Neuronal stem cell (in vitro differentiated cells): Measurements from ENCODE around the gene LCT.
"Not testable (repeated sequence)": the region's sequence is repeated elsewhere in the genome, so short reads cannot be mapped to it uniquely, and the experiment has no call there.

Source experiments
- DNase-seq: peaks from one replicate; pipeline ENCODE4 v3.0.0-alpha.2; 2013; ENCODE audit warnings: low spot score
- H2AFZ ChIP-seq: one replicate; pipeline ENCODE4 v1.6.1; 2013; ENCODE audit warnings: mild to moderate bottlenecking, low read length, inconsistent platforms
- H2AK5ac ChIP-seq: 2 replicates; pipeline ENCODE4 v1.6.1; 2013; ENCODE audit warnings: low read depth, mild to moderate bottlenecking, inconsistent platforms, low read length, moderate library complexity, mixed read lengths
- H2BK120ac ChIP-seq: 2 replicates; pipeline ENCODE4 v1.6.1; 2013; ENCODE audit warnings: low read depth, mild to moderate bottlenecking, inconsistent platforms, low read length, moderate library complexity, mixed read lengths
- H2BK12ac ChIP-seq: one replicate; pipeline ENCODE4 v1.6.1; 2013; ENCODE audit warnings: low read length, inconsistent platforms
- H2BK15ac ChIP-seq: 2 replicates; pipeline ENCODE4 v1.6.1; 2013; ENCODE audit warnings: mild to moderate bottlenecking, low read length, inconsistent platforms, mixed read lengths
- H2BK5ac ChIP-seq: one replicate; pipeline ENCODE4 v1.6.1; 2013; ENCODE audit warnings: inconsistent platforms, mild to moderate bottlenecking, low read length, moderate library complexity
- H3K14ac ChIP-seq: one replicate; pipeline ENCODE4 v1.6.1; 2013; ENCODE audit warnings: low read length, inconsistent platforms
- H3K18ac ChIP-seq: 2 replicates; pipeline ENCODE4 v1.6.1; 2013; ENCODE audit warnings: low read length, inconsistent platforms
- H3K23ac ChIP-seq: 2 replicates; pipeline ENCODE4 v1.6.1; 2013; ENCODE audit warnings: low read depth, mild to moderate bottlenecking, mixed read lengths, low read length, inconsistent platforms; ENCODE audit not compliant: poor library complexity
- H3K27ac ChIP-seq: replicated peaks from 3 replicates; pipeline ENCODE4 v1.5.1; 2013; ENCODE audit warnings: low read length, inconsistent platforms
- H3K27me3 ChIP-seq, 3 experiments: 2 replicates each; pipeline ENCODE4 v1.6.1; 2013; ENCODE audit warnings: low read length in 3 of 3, mild to moderate bottlenecking in 2 of 3, inconsistent platforms in 1 of 3, low read depth in 1 of 3, mixed read lengths in 1 of 3, moderate library complexity in 1 of 3; ENCODE audit not compliant: control insufficient read depth in 3 of 3, insufficient read depth in 3 of 3
- H3K36me3 ChIP-seq, 2 donors: replicated peaks in 1 of 2; 2 replicates each; pipeline ENCODE4 v1.6.1; 2013; ENCODE audit warnings: low read length in 2 of 2; ENCODE audit not compliant: control insufficient read depth in 2 of 2, insufficient read depth in 2 of 2
- H3K4ac ChIP-seq: 2 replicates; pipeline ENCODE4 v1.6.1; 2013; ENCODE audit warnings: inconsistent platforms, mild to moderate bottlenecking, low read length, moderate library complexity
- H3K4me1 ChIP-seq, 2 donors: 1 replicate in 1 of 2; 2 replicates in 1 of 2; pipeline ENCODE4 v1.6.1; 2013; ENCODE audit warnings: low read length in 2 of 2, low read depth in 1 of 2; ENCODE audit not compliant: control insufficient read depth in 2 of 2, insufficient read depth in 1 of 2
- H3K4me2 ChIP-seq: one replicate; pipeline ENCODE4 v1.6.1; 2013; ENCODE audit warnings: mild to moderate bottlenecking, low read length, inconsistent platforms; ENCODE audit not compliant: insufficient read depth, poor library complexity, severe bottlenecking
- H3K4me3 ChIP-seq, 2 donors: 2 replicates each; pipeline ENCODE4 v1.5.1; 2013; ENCODE audit warnings: low read length in 2 of 2, mild to moderate bottlenecking in 2 of 2, inconsistent platforms in 1 of 2, moderate library complexity in 1 of 2
- H3K79me1 ChIP-seq: one replicate; pipeline ENCODE4 v1.6.1; 2013; ENCODE audit warnings: low read depth, mild to moderate bottlenecking, inconsistent platforms, low read length, moderate library complexity
- H3K9ac ChIP-seq: one replicate; pipeline ENCODE4 v1.6.1; 2013; ENCODE audit warnings: mild to moderate bottlenecking, low read depth, low read length, inconsistent platforms; ENCODE audit not compliant: poor library complexity
- H3K9me3 ChIP-seq, 2 donors: replicated peaks in 1 of 2; 2 replicates each; pipeline versions ENCODE3 to v1.6.1; 2013; ENCODE audit warnings: low read length in 2 of 2, mild to moderate bottlenecking in 2 of 2, inconsistent platforms in 1 of 2, low read depth in 1 of 2, mixed read lengths in 1 of 2, moderate library complexity in 1 of 2; ENCODE audit not compliant: control insufficient read depth in 2 of 2, insufficient read depth in 1 of 2
- H4K8ac ChIP-seq: one replicate; pipeline ENCODE4 v1.6.1; 2013; ENCODE audit warnings: low read depth, mild to moderate bottlenecking, inconsistent platforms, low read length, moderate library complexity
- H4K91ac ChIP-seq: one replicate; pipeline ENCODE4 v1.6.1; 2013; ENCODE audit warnings: low read length, low read depth, mild to moderate bottlenecking, inconsistent platforms; ENCODE audit not compliant: poor library complexity
- WGBS, 2 donors: extraction: QIAGEN DNeasy Blood & Tissue Kit; methylation state at CpG; one replicate each; pipeline ENCODE4 v1.1.7; 2013; ENCODE audit warnings: missing lambda C conversion rate in 2 of 2, mixed read lengths in 1 of 2; ENCODE audit not compliant: insufficient read length in 2 of 2, insufficient replicate concordance in 1 of 2; ENCODE audit errors: extremely low coverage in 2 of 2; 5-methylcytosine and 5-hydroxymethylcytosine counted together

The LCT gene

DNA sequence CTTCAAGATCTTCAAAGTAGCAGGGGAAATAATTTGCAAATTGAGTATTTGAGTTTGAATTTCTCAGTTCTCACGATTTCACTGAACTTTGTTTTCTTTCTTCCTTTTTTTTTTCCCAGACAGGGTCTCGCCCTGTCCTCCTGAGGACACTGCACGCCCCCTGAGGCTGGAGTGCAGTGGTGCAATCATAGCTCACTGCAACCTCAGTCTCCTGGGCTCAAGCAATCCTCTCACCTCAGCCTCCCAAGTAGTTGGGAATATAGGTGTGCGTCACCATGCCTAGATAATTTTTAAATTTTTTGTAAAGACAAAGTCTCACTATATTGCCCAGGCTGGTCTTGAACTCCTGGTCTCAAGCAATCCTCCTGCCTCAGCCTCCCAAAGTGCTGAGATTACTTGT lies 41.3 kb downstream of the LCT start:
- H3K9ac ChIP-seq, H4K91ac ChIP-seq, H3K4me3 ChIP-seq, H3K9me3 ChIP-seq, H3K27me3 ChIP-seq, H3K36me3 ChIP-seq, H3K79me1 ChIP-seq, H2BK15ac ChIP-seq, DNase-seq, H3K14ac ChIP-seq, H2BK120ac ChIP-seq, H2BK12ac ChIP-seq, H3K4me1 ChIP-seq, H3K4me2 ChIP-seq, H2AK5ac ChIP-seq, H3K27ac ChIP-seq, H3K23ac ChIP-seq, H2BK5ac ChIP-seq, H3K18ac ChIP-seq, H4K8ac ChIP-seq, H2AFZ ChIP-seq, H3K4ac ChIP-seq: not testable (repeated sequence)
- WGBS, 2 donors: no CpG with 5 or more reads among the region's 4 CpGs

DNA sequence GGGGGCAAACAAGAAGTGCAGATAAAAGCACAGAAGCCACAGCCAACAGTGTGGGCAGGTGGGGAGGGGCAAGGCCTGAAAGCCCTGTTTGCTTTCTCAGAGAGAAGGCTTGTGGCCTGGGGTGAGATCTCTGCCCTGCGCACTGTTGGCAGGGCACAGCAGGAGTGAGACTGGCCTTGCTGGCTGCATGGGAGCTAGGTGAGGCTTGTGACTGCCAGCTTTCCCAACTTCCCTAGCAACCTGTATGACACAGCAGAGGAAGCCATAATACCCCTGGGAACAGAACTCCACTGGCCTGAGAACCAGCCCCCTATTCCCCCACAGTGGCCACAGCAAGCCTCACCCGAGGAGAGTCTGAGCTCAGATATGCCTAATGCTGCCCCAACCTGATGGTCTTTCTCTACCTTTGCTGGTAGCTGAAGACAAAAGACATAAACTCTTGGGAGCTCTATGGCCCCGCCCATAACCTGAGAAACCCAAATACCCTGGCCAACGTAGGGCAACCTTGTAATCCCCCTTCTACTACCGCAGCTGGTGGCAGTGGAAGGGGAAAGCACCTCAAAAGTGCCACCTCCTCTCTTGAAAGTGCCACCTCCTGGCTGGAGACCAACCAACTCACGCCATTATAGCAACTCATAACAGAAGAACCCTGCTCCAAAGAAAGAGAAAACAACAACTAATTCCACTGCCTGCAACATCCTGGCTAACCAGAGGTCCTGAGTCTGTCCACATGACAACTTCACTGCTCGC lies 44.4 kb downstream of the LCT start:
- Histone ChIP-seq H4K91ac (no peak overlapping the region), H2BK12ac (no peak overlapping the region), H3K27ac (no peak overlapping the region), H2BK120ac (no peak overlapping the region), H3K27me3 (no peaks in the 10 kb centered on the region), H3K23ac (no peak overlapping the region), H3K4me2 (no peak overlapping the region), H3K18ac (no peak overlapping the region), H4K8ac (no peak overlapping the region), H2AFZ (peak overlapping the region; percentile 5), H2BK15ac (no peak overlapping the region), H3K4me1 (no peaks in the 10 kb centered on the region), H3K4me3 (no peak overlapping the region), H3K79me1 (no peaks in the 10 kb centered on the region), H2BK5ac (no peak overlapping the region), H3K4ac (no peak overlapping the region), H3K14ac (no peak overlapping the region), H3K9me3 (peaks cover 0 to 2% of the 10 kb centered on the region in 2 donors), H3K9ac (no peak overlapping the region), H3K36me3 (peaks cover 0 to 2% of the 10 kb centered on the region in 2 donors), H2AK5ac (no peak overlapping the region)
- no CpG with 5 or more reads among the region's 7 CpGs for WGBS, 2 donors
- DNase-seq: no peak

DNA sequence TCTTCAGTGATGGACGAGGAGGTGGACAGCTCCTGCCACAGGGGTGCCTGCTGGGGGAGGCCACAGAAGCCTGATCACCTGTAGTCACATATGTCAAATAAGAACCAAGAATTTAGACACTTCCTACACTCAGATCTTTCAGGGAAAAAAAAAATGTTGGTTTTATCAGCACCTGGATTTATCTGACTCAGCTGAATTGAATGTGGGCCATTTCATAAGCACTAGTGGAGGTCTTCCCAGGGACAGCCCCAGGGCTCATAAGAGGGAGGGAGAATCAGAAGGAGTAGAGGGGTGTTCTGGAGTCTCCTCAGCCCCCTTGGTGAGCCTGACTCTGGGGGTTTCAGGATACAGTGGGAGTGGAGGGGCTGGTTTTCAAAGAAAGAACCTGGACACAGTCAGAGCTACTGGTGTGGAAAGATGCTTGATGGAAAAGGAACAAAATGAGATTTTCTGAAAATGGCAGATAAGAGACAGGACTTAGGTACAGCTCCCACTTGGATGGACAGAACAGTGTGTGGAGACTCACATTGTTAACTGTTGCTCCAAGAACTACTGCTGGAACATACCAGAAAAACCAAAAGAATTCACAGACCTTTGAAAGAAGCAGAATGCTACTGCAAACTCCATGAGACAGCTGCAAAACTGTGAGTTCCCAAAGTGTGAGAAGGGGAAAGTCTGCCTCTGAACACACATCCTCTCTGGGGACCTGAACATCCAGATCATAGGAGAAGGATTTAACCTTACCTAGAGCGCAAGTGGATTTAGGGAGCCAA lies 45.4 kb downstream of the LCT start:
- Histone ChIP-seq H3K27ac (no peak overlapping the region), H3K9me3 (peaks cover 0 to 2% of the 10 kb centered on the region in 2 donors), H2BK5ac (no peak overlapping the region), H3K36me3 (peaks cover 0 to 12% of the 10 kb centered on the region in 2 donors), H3K9ac (no peak overlapping the region), H3K18ac (no peak overlapping the region), H2BK12ac (no peak overlapping the region), H4K8ac (no peak overlapping the region), H4K91ac (no peak overlapping the region), H2AK5ac (no peak overlapping the region), H3K4me2 (no peak overlapping the region), H3K4ac (no peak overlapping the region), H3K79me1 (no peaks in the 10 kb centered on the region), H3K27me3 (no peaks in the 10 kb centered on the region), H2BK120ac (no peak overlapping the region), H3K4me3 (no peak overlapping the region), H3K23ac (no peak overlapping the region), H2BK15ac (no peak overlapping the region), H3K4me1 (no peaks in the 10 kb centered on the region), H2AFZ (no peak overlapping the region), H3K14ac (no peak overlapping the region)
- no peak for DNase-seq
- WGBS, 2 donors: no CpG with 5 or more reads among the region's 2 CpGs

DNA sequence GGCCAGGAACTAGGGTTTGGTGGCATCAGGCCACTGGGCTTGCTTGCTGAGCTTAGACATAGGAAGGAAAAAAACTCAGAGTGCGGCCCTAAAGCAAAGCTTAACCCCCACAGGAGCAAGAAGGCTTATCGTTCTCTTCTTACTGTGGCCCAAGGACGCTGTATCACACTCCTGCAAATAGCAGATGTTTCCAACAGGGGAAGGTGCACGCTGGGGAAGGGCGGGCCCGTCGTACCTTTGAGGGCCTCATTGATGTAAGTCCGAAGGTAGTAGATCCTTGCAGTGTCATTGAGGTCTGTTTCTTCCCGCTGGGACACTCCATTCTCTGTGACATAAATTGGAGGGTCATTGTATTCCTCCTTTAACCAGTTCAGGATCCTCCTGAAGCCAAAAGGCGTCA lies 46.6 kb downstream of the LCT start:
- H4K91ac ChIP-seq: no peak overlapping the region
- no peak overlapping the region for H2BK120ac ChIP-seq
- H3K18ac ChIP-seq: no peak overlapping the region
- no peak overlapping the region for H3K9ac ChIP-seq
- H3K4me2 ChIP-seq: no peak overlapping the region
- no peak overlapping the region for H3K4ac ChIP-seq
- peaks cover under 1 to 3% of the 10 kb centered on the region in 2 donors for H3K9me3 ChIP-seq
- peak overlapping the region; percentile 86 for H3K14ac ChIP-seq
- H3K23ac ChIP-seq: no peak overlapping the region
- H3K27ac ChIP-seq: no peak overlapping the region
- H4K8ac ChIP-seq: no peak overlapping the region
- H3K79me1 ChIP-seq: no peaks in the 10 kb centered on the region
- no peak overlapping the region for H2BK12ac ChIP-seq
- no peak overlapping the region for H2BK5ac ChIP-seq
- H3K27me3 ChIP-seq: no peaks in the 10 kb centered on the region
- H3K4me3 ChIP-seq: no peak overlapping the region
- no peak for DNase-seq
- H3K4me1 ChIP-seq: no peaks in the 10 kb centered on the region
- peaks cover 2 to 19% of the 10 kb centered on the region in 2 donors for H3K36me3 ChIP-seq
- H2BK15ac ChIP-seq: no peak overlapping the region
- no CpG with 5 or more reads among the region's 10 CpGs for WGBS, 2 donors
- H2AFZ ChIP-seq: no peak overlapping the region
- no peak overlapping the region for H2AK5ac ChIP-seq
